Right lung (tissue), 5 donors: ENCODE data around the gene PSMB8. TPM values are rescaled to one million over a fixed set of nuclear protein-coding genes. Genes with fewer than 3 reads are reported as not detected.

ENCODE experiments used
- DNase-seq, 2 donors: peaks; one replicate each; pipeline ENCODE4 v3.0.0-alpha.2; 2013
- polyA plus RNA-seq, 5 donors: library from polyadenylated mRNA; unstranded; fragments of 120-200 nt; gene quantifications; one replicate each; pipeline versions ENCODE4 v1.2.1 to v1.2.3, GENCODE V29; 2013; ENCODE audit warnings: inconsistent platforms in 1 of 5, low replicate concordance in 1 of 5; ENCODE audit not compliant: insufficient read length in 5 of 5, insufficient read depth in 1 of 5

PSMB8 gene
- polyA plus RNA-seq, 5 donors, result 39.7 to 43.3 (median 41.6) TPM

- DNase-seq, result no peak
These were observed 44.7 kb downstream of the PSMB8 start for GRCh38 chr6:32799168-32799567.

DNA sequence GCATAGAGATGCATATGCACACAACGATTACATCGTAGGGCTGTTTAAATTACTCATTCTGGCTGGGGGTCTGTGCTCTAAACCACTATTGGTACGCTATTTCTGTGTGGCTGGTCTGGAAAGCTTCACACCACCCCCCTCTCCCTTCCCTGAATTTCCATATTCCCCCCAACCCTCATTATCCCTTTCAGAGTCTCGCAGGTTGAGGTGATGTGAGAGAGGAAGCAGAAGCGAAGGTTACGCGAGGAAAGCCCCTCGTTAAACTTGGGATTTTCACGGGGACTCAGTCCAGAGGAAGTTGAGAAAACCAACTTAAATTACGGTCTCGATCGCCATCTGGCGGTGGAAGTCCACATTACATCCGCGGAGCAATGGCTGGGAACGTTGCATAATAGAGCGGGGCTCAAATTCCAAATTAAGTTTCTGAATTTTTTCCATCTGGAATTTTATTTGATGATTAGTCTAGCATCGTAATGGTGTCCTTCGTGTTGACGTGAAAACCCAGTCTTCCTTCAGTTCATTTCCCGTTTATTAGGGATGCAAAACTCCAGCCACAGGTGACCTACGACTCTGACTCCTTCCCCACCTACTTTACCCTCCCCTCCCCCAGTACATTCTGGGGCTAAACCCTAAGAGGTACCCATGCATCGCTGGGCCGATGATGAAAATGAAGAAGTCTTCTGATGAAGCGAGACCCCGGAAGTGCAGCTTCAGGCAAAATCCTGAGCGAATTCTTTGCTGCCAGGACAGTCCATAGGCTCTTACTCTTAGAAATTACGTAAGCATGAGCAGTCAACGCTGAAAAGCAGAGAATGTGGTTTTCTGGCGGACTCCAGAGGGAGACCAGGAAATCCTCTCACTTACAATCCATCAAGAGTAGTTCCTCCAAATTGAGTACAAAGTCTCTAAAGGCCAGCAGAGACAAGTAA, 46.7 kb downstream of the PSMB8 start:
- DNase-seq, result peak; percentile 58 to 76

GRCh38 chr6:32794510-32794909, 49.3 kb downstream of the PSMB8 start:
- no peak for DNase-seq

DNA sequence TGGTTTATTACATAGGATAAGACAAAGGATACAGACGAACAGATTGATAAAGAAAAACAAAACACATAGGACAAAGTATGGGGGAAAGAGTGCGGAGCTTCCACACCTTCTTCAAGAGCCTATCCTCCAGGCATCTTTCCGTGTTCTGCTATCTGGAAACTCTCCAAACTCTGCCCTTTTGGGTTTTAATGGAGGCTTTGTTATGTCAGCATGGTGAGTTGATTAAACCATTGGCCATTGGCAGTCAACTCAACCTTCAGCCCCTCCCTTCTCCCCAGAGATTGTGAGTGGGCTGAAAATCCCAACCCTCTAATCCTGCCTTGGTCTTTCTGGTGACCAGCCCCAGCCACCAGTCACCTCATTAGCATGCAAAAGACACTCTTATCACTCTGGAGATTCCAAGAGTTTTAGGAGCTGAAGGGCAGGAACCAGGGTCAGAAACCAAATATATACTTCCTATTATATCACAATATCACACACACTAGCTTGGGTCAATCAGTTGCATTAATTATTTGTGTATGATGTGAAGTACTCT, 50.9 kb downstream of the PSMB8 start:
- DNase-seq, result no peak

Other genes with a start within 250 kb of the PSMB8 start
- gene HLA-DQA1, start 206.6 kb downstream of the PSMB8 start, polyA plus RNA-seq, result 1 to 10 TPM; 4.0 to 8.7 (median 4.4) TPM
- 10 to 100 TPM in 1 of 5 donors, 1 to 10 TPM in 4; 2.9 to 11.2 (median 4.4) TPM for gene HLA-DQB1, start 177.4 kb downstream of the PSMB8 start, polyA plus RNA-seq
- gene HLA-DQA2, start 102.7 kb downstream of the PSMB8 start, polyA plus RNA-seq, result 1 to 10 TPM in 4 of 5 donors, under 1 TPM in 1; 0.45 to 2.0 (median 1.2) TPM
- gene HLA-DQB2, start 80.5 kb downstream of the PSMB8 start, polyA plus RNA-seq, result 1 to 10 TPM in 3 of 5 donors, under 1 TPM in 2; 0.27 to 2.1 (median 1.1) TPM
- under 1 TPM; 0.27 to 0.63 (median 0.38) TPM for gene HLA-DOB, start 27.0 kb downstream of the PSMB8 start, polyA plus RNA-seq
- gene TAP2, start 5.3 kb downstream of the PSMB8 start, polyA plus RNA-seq, result 10 to 100 TPM; 14.7 to 19.6 (median 16.6) TPM
- 10 to 100 TPM; 18.2 to 22.5 (median 20.2) TPM for gene TAP1, start 9.7 kb upstream of the PSMB8 start, polyA plus RNA-seq
- gene PSMB9, start 10.1 kb upstream of the PSMB8 start, polyA plus RNA-seq, result 10 to 100 TPM; 13.6 to 17.0 (median 15.4) TPM
- gene HLA-DMB, start 97.0 kb upstream of the PSMB8 start, polyA plus RNA-seq, result 10 to 100 TPM in 1 of 5 donors, 1 to 10 TPM in 4; 7.7 to 11.0 (median 8.4) TPM
- 10 to 100 TPM in 4 of 5 donors, 1 to 10 TPM in 1; 9.9 to 22.1 (median 11.2) TPM for gene HLA-DMA, start 109.0 kb upstream of the PSMB8 start, polyA plus RNA-seq
- gene BRD2, start 124.5 kb upstream of the PSMB8 start, polyA plus RNA-seq, result 100 to 1,000 TPM; 288 to 321 (median 308) TPM
- gene HLA-DOA, start 165.5 kb upstream of the PSMB8 start, polyA plus RNA-seq, result 1 to 10 TPM; 1.7 to 3.6 (median 2.8) TPM
- 10 to 100 TPM; 33.0 to 44.8 (median 33.5) TPM for gene HLA-DPA1, start 229.6 kb upstream of the PSMB8 start, polyA plus RNA-seq
- 10 to 100 TPM; 20.2 to 28.5 (median 25.6) TPM for gene HLA-DPB1, start 231.9 kb upstream of the PSMB8 start, polyA plus RNA-seq